Myocyte (in vitro differentiated cells): Measurements from ENCODE around the gene FANCI. TPM values are rescaled to one million over a fixed set of nuclear protein-coding genes. Genes with fewer than 3 reads are reported as not detected.

Experiments used
- DNase-seq: peaks from one replicate; pipeline ENCODE4 v3.0.0-alpha.2; 2012; ENCODE audit warnings: low read depth
- total RNA-seq: library from RNA; depleted of rRNA; stranded (reverse); fragments of >200 nt; gene quantifications from 2 replicates; pipeline ENCODE4 v1.2.3, GENCODE V29; 2014

Gene FANCI
- total RNA-seq, 1 donor from 2014 or later, result 2.1 TPM

DNA sequence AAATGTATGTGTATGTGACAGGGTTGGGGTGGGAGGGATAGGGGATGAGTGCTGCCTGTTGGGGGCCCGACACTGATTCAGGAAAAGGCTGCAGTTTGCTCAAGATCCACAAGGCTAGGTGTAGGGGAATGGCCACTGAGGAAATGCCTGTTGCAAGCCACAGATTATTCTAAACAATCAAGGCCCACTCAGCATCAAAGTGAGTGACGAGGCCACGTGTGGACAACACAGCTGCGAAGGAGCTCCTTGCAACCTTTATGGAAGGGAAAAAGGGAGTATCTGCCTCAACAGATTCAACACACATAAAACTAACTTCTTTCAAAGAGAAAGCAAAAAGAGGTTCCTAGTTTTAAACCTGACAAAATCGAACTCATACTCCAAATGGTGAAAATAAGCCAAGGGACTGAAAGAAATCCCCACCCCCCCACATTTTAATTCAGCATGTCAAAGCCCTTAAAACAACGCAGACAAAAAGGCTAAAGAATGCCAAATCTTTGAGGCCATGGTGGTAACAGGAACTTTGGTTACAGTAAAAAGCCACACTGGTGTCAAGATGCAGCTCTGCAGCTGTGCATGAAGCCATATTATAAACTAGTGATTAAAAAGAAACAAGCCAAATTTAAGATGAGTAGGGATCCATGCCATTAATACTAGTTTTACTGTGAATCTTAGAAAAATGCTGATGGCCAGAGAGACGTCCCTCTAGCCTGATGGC, 87.3 kb downstream of the FANCI start:
- DNase-seq, result peak; percentile 61

DNA sequence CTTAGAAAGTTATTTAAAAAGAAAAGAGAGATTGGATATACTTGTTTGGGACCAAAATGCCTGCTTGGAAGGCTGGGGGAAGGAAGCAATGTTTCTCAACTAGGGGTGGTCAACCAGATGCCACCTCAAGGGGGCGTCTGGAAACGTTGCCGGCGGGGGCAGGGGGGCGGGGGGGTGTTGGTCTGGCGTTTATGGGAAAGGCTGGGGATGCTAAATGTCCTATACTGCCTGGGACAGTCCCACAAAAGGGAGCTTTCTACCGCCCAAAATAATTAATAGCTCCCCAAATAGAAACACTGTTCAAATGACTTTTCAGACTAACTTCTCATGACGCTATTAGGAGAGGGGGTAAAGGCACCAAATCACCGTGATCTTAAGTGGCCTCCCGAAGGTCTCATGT, 88.7 kb downstream of the FANCI start:
- peak; percentile 26 for DNase-seq

DNA sequence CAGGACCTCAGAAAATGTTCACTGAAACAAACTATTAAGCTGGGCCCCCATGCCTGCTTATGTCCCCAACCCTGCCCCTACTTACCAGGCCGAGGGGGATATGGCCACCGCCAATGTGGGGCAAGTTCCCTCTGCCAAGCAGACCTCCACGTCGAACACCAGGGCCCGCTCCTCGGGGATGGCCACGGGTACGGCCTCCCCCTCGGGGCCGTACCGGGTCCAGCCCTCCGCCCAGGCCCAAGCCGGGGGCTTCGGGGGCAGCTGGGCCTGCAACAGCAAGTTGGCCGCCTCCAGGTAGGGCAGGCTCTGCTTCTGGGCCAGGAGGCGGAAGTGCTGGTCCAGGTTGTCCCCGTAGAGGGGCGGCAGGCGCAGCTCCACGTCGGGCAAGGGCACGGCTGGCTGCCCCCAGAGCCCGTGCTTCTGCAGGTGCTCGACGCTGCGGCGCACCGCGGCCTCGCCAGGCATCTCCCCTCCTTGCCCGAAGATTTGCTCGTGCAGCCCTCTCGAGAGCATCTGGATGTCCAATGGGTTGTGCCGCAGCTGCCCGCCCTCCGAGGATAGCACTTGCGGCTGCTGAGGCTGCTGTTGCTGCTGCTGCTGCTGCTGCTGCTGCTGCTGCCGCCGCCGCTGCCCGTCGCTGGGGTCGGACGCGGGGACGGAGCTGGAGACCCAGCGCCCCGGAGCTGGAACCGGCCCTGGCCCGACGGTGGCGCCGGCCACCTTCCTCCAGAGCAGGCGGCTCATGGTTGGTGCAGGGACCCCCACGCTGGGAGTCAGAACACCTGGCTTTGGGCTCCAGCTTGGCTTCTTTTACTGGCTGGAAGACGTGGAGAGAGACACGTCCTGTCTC, 89.5 kb downstream of the FANCI start:
- DNase-seq, result no peak

DNA sequence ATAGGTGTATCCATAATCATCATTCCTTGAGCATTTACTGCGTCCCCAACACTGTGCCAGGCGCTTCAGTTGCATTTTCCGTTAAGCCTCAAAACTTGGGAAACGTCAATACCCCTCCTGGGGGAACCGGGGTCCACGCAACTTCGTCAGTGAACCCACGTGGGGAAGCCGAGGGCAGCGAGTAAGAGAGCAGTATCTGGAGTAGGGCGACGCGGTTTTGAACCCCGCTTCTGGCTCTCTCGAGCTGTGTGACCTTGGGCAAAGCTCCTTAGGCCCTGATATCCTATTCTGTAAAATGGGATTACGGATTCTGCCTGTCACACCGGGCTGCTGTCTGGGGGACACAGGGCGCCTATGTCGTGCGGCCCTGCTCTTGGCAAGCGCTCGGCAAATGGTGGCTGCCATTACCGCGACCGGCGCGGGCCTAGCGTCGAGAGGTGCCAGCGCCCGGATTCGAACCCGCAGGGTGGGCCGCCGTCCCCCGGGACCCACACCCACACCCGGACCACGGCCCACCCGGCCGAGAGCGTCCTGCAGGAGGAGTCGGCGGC, 90.3 kb downstream of the FANCI start:
- no peak for DNase-seq

DNA sequence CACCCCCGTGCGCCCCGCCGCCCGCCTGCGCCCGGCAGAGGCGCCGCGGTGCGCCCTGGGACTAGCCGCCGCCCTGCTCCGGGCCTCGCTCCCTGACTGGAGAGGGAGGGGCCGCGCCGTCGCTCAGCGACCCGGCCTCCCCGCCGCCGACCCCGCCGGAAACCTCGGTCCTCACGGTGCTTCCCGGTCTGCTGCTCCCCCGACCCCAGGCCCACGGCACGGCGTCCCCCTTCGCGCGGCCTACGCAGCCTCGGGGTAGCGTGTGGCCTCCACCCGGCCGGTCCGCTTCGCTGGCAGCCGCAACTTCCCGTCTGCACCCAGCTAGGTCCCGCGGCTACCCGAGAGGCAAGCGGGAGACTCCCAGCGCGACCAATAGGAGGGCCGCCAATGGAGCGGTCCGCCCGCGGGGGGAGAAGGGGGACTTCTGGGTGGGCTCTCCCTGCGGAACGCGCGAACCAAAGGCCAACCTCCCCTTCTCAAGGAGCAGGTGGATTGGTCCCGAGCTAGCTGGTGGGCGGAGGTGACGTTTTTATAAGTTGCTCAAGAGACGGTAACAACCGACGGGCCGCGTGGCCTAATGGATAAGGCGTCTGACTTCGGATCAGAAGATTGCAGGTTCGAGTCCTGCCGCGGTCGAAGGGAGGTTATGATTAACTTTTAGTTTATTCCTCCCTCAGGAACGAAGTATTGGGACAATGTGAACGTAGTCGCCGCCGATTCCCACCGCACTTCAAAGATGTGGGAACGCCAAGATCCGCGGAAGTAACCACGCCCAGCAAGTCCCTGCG, 90.9 kb downstream of the FANCI start, which contains the start of gene POLG:
Gene POLG, minus strand, starts transcription at position 315 of the 788 bp plus-strand sequence. CDS start 1,070 bp downstream, outside the sequence.
- peak; percentile 99 for DNase-seq

DNA sequence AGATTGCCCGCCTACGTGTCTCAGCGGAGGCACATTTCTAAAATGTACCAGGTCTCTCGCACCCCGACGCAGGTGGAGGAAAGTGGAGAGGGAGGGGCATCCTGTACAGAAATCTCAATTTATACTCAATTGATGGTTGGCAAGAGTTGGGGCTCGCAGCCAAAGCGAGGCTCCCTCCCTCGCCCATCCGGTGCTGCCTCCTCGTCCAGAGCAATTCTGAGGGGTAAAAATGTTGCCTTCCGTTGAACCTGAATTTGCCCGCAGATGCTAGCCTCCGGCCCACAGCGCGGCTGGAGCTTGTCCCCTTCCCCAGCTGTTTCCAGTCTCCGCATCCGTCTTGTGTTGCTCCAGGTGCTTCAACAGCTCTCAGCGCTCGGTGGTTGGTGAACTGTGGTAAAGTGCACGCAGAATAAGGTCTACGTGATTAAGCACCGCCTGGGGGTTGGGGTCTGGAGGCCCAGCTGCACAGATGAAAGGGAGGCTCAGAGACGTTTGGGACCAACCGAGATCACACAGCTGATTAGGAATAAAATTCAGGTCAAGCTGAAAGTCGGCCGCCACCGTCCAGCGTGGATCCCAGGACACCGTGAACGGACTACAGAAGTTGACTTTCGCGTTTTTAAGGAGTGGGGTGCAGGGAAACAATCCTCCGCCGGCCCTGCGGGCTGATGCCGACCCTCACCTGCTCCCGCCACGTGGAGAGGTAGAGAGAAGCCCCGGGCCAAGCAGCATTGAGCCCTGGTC, 91.7 kb downstream of the FANCI start:
- DNase-seq, result no peak

DNA sequence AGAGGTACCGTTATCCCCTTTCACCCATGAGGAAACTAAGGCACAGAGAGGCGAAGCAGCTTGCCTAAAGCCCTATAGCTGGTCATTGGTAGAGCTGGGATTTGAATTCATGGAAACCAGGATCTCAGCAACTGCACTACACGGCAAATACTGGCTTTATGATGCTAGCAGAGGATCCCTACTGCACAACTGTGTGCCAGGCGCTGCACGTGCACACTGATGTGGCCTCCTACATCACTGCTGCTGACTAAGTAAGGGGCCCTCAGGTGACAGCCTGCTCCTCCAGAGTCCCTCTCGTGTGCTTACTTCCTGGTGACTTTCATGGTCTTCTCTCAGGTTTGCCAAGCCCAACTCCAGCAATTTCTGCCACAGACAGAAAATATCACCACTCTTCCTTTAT, 94.3 kb downstream of the FANCI start:
- no peak for DNase-seq

DNA sequence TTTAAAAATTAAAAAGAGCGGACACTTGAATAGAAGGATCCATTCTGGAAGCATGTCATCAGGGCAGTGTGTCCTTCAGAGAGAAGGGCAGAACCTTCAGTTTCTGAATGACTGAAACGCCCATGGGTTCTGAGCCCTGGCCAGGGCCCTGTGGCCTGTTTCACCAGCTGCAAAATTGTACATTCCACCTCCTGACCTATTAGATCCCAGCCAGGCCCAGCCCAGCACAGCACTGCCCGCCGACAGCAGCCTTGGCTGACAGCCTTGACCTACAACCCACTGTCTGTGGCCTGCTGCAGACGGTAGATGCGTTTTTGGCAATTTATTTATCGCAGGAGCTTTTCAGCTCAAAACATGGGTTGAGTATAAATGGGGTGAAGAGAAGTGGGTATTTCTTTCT, 96.8 kb downstream of the FANCI start:
- no peak for DNase-seq

DNA sequence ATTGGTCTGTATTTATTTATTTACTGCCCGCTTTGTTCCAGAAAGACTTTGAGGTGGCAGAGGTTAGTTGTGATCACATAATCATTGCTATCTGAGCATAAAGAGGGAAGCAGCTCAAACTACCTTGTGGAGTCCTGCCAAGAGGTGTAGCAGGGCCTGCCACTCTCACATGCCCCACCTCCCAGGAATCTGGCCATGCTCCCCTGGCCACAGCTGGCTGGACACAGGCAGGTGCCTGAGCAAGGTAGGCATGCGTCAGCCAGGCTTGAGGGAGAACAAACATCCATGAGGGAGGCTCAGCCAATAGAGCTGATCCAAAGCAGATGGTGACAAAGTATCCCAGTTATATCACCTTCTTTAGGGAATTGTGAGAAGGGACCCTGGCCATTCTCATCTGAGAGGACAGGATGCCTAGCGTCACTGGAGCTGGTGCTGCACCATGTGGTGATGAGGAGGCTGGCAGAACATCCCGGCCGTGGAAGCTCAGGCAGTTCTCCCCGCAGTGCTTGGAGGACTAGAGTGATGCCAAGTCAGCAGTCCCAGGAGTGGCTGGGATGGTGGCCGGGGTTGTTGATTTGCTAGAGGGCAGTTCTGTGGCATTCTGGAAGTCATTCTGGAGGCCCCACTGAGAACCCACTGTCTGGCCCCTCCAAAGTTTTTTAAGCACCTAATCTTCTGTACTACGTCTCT, 97.7 kb downstream of the FANCI start:
- no peak for DNase-seq

DNA sequence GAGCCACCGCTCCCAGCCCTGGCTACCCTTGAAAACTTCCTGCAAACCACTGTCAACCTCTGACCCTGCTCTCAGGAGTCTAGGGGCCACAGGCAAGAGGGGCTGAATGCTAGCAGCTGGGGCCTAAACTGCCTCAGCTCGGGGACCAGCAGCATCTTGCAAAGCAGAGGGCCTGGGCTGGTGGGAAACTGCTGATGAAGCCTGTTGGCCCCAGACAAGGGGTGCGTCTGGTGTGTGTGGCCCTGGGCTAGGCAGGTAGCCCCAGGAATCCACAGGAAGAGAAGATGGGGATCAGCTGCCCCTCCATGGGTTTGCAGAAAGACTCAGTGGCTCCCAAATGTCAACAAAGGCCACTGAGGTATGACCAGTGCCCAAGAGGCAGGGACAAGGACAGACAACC, 99.1 kb downstream of the FANCI start:
- DNase-seq, result no peak

DNA sequence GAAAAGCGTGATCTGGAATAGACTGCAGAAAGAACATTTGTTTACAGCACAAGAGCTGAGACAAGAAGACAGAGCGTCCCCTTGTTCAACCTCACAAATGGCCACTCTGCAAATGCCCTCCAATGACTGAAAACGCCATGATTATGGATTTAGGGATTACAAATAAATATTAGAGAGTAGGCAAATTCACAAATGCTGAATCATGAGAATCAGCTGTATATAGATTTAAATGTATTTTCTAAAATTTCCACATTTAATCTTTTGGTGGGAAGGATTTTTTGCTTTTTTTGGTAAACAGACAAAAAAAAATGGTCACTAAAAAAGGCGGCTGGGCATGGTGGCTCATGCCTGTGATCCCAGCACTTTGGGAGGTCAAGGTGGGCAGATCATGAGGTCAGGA, 101.5 kb downstream of the FANCI start:
- DNase-seq, result no peak

DNA sequence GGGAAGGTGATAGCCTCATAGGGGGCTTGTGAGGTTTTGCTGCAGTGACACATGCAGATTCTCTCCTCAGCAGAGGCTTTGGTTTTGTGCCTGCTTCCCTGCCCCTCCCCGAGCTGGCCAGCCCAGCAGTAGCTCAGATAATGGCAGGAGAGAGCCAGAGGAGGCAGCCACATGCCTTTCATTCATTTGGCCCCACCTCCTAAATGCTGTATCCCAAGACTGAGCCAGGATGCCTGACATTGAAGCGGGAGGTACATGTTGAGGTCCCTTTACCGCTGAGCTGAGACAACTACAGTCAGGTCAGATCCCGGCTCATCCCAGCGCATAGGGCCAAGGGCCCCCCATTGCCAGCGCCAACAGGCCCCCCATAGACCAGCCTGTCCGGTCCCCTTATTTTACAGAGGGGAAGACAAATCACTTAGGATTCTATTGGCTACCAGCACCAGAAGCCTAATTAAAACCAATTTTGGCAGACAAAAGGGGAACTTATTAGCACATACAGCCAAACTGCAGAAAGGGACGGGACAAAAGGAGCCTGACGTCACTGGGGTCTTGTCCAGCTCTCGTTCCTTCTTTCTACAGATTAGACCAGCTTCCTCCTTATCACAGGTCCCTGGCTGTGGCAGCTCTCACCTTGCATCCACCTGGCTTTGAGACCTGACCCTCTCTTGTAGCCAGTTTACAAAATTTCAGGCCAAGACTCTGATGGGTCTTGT, 102.9 kb downstream of the FANCI start:
- DNase-seq, result no peak

DNA sequence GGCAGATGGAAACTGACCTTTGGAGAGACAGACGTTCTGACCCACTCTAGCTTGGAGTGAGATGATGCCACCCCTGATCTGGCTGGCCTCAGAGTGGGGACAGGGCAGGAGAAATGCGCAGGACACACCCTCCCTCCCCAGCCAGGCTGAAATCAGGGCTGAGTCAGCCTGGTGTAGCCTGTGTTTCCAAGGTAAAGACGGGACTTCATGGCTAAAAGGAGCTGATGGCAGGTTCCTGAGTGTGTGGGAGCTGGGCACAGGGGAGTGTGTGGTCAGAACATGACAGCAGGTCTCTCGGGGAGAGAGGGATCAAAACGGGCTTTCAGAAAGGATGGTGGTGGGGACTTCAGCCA, 105.4 kb downstream of the FANCI start:
- no peak for DNase-seq

DNA sequence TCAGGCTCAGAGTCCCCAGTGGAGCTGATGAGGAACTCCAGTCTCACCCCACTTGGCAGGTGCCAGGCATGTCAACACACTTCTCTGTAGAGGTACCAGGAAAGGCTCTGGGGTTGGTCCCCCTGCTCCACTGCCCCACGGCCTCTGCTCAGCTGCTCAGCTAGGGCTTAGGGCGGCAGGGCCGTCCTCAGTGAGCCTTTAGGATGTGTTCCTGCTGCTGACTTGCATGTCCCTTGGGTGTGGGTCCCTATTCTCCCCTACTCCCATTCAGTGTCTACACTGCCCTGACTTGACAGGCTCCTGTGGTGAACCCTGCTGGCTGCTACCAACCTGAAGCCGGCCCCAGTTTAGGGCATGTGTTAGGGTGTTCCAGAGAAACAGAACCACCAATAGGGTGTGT, 108.7 kb downstream of the FANCI start:
- no peak for DNase-seq

DNA sequence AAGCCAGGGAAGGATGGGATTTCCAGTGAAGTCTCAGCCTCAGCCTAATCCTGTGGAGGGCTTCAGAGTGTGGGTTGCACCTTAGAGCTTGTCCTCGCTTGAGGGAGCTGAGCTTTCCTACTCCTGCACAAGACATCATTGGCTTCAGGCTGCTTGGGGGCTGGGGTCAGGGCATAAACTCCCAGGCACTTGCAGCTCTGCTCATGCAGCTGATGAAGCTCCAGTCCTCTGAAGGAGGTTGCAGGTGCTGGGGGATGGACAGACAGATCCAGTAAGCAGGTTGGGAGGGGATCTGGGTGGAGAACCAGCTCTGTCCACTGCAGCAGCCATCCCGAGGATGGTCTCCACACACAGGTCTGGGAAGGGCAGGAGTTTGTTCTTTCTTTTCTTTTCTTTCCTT, 110.2 kb downstream of the FANCI start:
- no peak for DNase-seq

DNA sequence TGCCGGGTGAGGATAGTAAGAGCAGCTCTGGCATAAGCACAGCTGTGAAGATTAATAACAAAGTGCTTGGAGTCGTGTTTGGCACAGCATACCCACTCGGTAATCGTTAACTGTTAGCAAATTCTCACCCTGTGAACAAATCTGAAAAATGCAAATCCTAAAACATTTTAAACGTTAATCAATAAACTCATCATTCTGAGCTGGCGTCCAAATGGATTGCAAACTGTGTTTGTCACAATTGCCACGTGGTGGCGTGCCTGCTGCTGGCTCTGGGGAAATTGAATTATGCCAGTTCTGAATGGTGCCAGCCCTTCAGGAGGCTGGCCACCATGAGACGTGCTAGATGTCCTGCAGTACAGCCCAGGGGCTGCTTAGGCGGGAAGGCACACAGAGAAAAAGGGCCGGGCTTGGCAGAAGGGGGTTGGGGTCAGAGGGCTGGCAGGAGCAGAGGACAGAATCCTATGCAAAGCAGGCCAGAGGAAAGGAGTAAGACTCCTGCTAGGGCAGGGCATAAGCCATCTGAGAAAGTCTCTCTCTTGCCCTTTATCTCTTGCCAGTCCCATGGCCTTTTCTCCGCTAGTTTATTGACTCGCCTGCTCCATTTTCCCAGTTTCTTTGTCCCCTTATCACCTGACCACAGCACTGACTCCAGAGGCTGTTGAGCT, 113.0 kb downstream of the FANCI start:
- DNase-seq, result peak; percentile 30

DNA sequence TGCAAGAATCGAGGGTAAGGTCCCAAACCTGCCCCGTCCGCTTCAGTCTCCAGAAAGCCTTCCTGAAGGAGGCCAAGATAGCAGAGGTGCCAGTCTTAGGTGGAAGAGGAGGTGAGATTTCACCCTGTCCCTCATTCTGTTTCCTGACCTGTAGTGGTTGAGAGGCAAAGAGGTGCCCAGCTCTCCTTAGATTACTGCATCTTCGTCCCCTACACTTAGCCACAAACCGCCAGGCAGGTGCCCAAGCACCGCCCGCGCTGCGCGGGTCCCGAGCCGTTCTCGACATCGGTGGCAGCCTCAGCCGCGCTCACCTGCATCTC, 114.6 kb downstream of the FANCI start:
- DNase-seq, result no peak

DNA sequence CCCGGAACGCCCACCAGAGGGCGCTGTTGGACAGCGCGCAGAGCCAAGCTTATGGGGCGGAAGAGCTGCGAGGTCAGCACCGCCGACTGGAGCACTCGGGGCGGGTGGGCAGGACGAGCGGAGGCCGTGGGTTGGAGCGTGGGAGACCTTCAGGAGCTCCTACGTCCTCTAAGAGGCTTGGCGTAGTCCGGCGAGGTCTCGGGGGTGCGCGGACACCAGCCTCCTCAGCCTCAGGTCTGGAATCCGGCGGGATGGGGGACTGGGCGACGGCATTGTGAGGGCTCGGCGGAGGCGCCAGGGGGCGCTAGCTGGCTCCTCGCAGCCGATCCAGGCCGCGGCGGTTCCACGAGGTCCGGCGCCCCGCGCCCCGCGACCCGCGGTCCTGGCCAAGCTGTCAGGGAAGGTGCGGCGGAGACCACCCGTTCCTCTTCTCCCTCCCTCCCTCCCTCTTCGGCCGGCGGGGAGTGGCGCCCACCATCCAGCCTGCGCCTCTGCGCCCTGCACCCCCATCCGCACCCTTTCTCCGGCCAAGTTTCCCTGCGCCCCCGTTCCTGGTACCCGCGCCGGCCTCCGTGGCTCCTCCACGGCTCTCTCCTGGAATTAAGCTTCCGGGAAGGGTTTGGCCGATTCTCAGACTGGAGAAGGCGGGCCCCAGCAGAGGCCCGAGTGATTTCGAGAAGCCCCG, 115.1 kb downstream of the FANCI start:
- DNase-seq, result peak; percentile 71
